ENCODE data around the gene SLC25A36.
"Not testable (repeated sequence)": the region's sequence is repeated elsewhere in the genome, so short reads cannot be mapped to it uniquely, and the experiment has no call there.

The SLC25A36 gene

GRCh38 chr3:140931801-140932200 is 9.8 kb upstream of the SLC25A36 start:
- DNase-seq (ENCODE audit: low spot score) = no peak

- DNase-seq (ENCODE audit: low spot score) = no peak
Observed at GRCh38 chr3:140933109-140933508, 8.5 kb upstream of the SLC25A36 start.

GRCh38 chr3:140933552-140933951 is 8.1 kb upstream of the SLC25A36 start:
- DNase-seq (ENCODE audit: low spot score) = no peak

GRCh38 chr3:140939305-140939704 is 2.3 kb upstream of the SLC25A36 start:
- not testable (repeated sequence) for DNase-seq (ENCODE audit: low spot score)

- DNase-seq (ENCODE audit: low spot score) = no peak
Observed at GRCh38 chr3:140941090-140941433, 574 bp upstream of the SLC25A36 start.

- DNase-seq (ENCODE audit: low spot score) = peak; percentile 35
Observed at GRCh38 chr3:140942221-140943104, 827 bp downstream of the SLC25A36 start.

- no peak for DNase-seq (ENCODE audit: low spot score)
Observed at GRCh38 chr3:140943781-140944552, 2.3 kb downstream of the SLC25A36 start.

GRCh38 chr3:140948460-140949249 is 7.0 kb downstream of the SLC25A36 start:
- no peak for DNase-seq (ENCODE audit: low spot score)

- no peak for DNase-seq (ENCODE audit: low spot score)
Observed at GRCh38 chr3:140950144-140950543, 8.5 kb downstream of the SLC25A36 start.

- no peak for DNase-seq (ENCODE audit: low spot score)
Observed at GRCh38 chr3:140950863-140951262, 9.2 kb downstream of the SLC25A36 start.

GRCh38 chr3:140951750-140952149 is 10.1 kb downstream of the SLC25A36 start:
- DNase-seq (ENCODE audit: low spot score) = not testable (repeated sequence)

- peak; percentile 40 for DNase-seq (ENCODE audit: low spot score)
Observed at GRCh38 chr3:140953028-140953960, 11.7 kb downstream of the SLC25A36 start.

- DNase-seq (ENCODE audit: low spot score) = no peak
Observed at GRCh38 chr3:140954576-140954975, 12.9 kb downstream of the SLC25A36 start.

- DNase-seq (ENCODE audit: low spot score) = no peak
Observed at GRCh38 chr3:140955645-140956044, 14.0 kb downstream of the SLC25A36 start.

GRCh38 chr3:140956058-140956835 is 14.6 kb downstream of the SLC25A36 start:
- no peak for DNase-seq (ENCODE audit: low spot score)

GRCh38 chr3:140972833-140973232 is 31.2 kb downstream of the SLC25A36 start:
- DNase-seq (ENCODE audit: low spot score) = peak; percentile 41

GRCh38 chr3:140974900-140975299 is 33.3 kb downstream of the SLC25A36 start:
- DNase-seq (ENCODE audit: low spot score) = no peak

- DNase-seq (ENCODE audit: low spot score) = no peak
Observed at GRCh38 chr3:140980663-140981062, 39.0 kb downstream of the SLC25A36 start.

- DNase-seq (ENCODE audit: low spot score) = not testable (repeated sequence)
Observed at GRCh38 chr3:140987792-140988191, 46.2 kb downstream of the SLC25A36 start.

- DNase-seq (ENCODE audit: low spot score) = no peak
Observed at GRCh38 chr3:140994316-140994715, 52.7 kb downstream of the SLC25A36 start.

Measured in hematopoietic multipotent progenitor cell treated with erythropoietin and hydrocortisone succinate and interleukin-3 and kit ligand, for 15 days (in vitro differentiated cells).